SK-N-SH (cell line): Measurements from ENCODE around the gene SETD7. TPM values are rescaled to one million over a fixed set of nuclear protein-coding genes. Genes with fewer than 3 reads are reported as not detected.

Experiments
- CTCF ChIA-PET: fragments of 300-600, 350-600 bp; formaldehyde crosslinking; extraction: SDS; loops from one replicate; lab custom pipeline; 2021; lab: Yijun Ruan, JAX
- POLR2A ChIA-PET: fragments of 350-600 bp; sonication (Branson Sonifier 250); formaldehyde crosslinking; extraction: SDS; loops from one replicate; lab custom pipeline; 2020; ENCODE audit warnings: antibody characterized with exemption, inconsistent platforms; lab: Yijun Ruan, JAX
- DNase-seq: peaks from one replicate; pipeline ENCODE4 v3.0.0; 2012
- H2AFZ ChIP-seq: fragments of 200-600 bp; sonication (generic); 2 replicates; pipeline ENCODE4 v1.8.1; 2016; ENCODE audit warnings: antibody characterized with exemption, mild to moderate bottlenecking, low read depth
- H3F3A ChIP-seq: fragments of 200-600 bp; sonication (generic); replicated peaks from 2 replicates; pipeline ENCODE3; 2016; ENCODE audit warnings: antibody characterized with exemption, mild to moderate bottlenecking; ENCODE audit not compliant: insufficient read depth
- H3K27ac ChIP-seq, 2 experiments: fragments of 200-500 bp in 1 of 2; fragments of 200-600 bp in 1 of 2; sonication (Bioruptor generic) in 1 of 2; sonication (generic), shearing (Covaris generic) in 1 of 2; 2 replicates each; pipeline versions ENCODE4 v1.5.1 to v1.6.1; 2014 to 2016; ENCODE audit warnings: low read depth in 2 of 2, inconsistent platforms in 1 of 2, low read length in 1 of 2, mild to moderate bottlenecking in 1 of 2, mixed read lengths in 1 of 2
- H3K27me3 ChIP-seq: fragments of 200-600 bp; sonication (generic), shearing (Covaris generic); 2 replicates; pipeline ENCODE4 v1.6.1; 2016; ENCODE audit warnings: mixed run types; ENCODE audit not compliant: insufficient read depth
- H3K36me3 ChIP-seq, 2 experiments: fragments of 200-500 bp in 1 of 2; fragments of 200-600 bp in 1 of 2; sonication (Bioruptor generic) in 1 of 2; sonication (generic) in 1 of 2; replicated peaks in 1 of 2; 2 replicates each; pipeline versions ENCODE3 to v1.5.1; 2014 to 2016; ENCODE audit warnings: low read length in 1 of 2, mild to moderate bottlenecking in 1 of 2; ENCODE audit not compliant: insufficient read depth in 2 of 2, control insufficient read depth in 1 of 2
- H3K4me1 ChIP-seq, 2 experiments: fragments of 200-500 bp in 1 of 2; fragments of 200-600 bp in 1 of 2; sonication (Bioruptor generic) in 1 of 2; sonication (generic), shearing (Covaris generic) in 1 of 2; 2 replicates each; pipeline versions ENCODE4 v1.5.1 to v1.6.1; 2014 to 2016; ENCODE audit warnings: low read depth in 1 of 2, low read length in 1 of 2, mixed run types in 1 of 2; ENCODE audit not compliant: insufficient read depth in 2 of 2, control insufficient read depth in 1 of 2
- H3K4me2 ChIP-seq: fragments of 200-600 bp; sonication (generic), shearing (Covaris generic); 2 replicates; pipeline ENCODE4 v1.6.1; 2017; ENCODE audit warnings: mixed run types
- H3K4me3 ChIP-seq, 2 experiments: fragments of 200-500 bp in 1 of 2; fragments of 200-600 bp in 1 of 2; sonication (Bioruptor generic) in 1 of 2; sonication (generic), shearing (Covaris generic) in 1 of 2; 2 replicates each; pipeline versions ENCODE4 v1.5.1 to v1.8.1; 2014 to 2016; ENCODE audit warnings: low read depth in 2 of 2, inconsistent platforms in 1 of 2, low read length in 1 of 2, mild to moderate bottlenecking in 1 of 2, mixed read lengths in 1 of 2, moderate library complexity in 1 of 2
- H3K79me2 ChIP-seq: fragments of 200-600 bp; sonication (generic); 2 replicates; pipeline ENCODE4 v1.8.1; 2017; ENCODE audit warnings: mild to moderate bottlenecking; ENCODE audit not compliant: insufficient read depth
- H3K9ac ChIP-seq: fragments of 200-600 bp; sonication (generic); 2 replicates; pipeline ENCODE4 v1.6.1; 2017; ENCODE audit warnings: mixed run types
- H3K9me2 ChIP-seq: fragments of 200-600 bp; sonication (generic); 2 replicates; pipeline ENCODE4 v1.6.1; 2017; ENCODE audit warnings: mixed run types
- H3K9me3 ChIP-seq: fragments of 200-600 bp; sonication (generic); 2 replicates; pipeline ENCODE4 v1.6.1; 2017; ENCODE audit warnings: mixed run types, mild to moderate bottlenecking, moderate library complexity
- H4K20me1 ChIP-seq: fragments of 200-600 bp; sonication (generic); 2 replicates; pipeline ENCODE4 v1.6.1; 2017; ENCODE audit warnings: mild to moderate bottlenecking, mixed run types; ENCODE audit not compliant: insufficient read depth
- CHD2 ChIP-seq: fragments of 150-350 bp; IDR thresholded peaks from 2 replicates; pipeline ENCODE4 v1.6.1; 2018; ENCODE audit warnings: low read length; ENCODE audit not compliant: partially characterized antibody
- ELF1 ChIP-seq: IDR thresholded peaks from 2 replicates; pipeline ENCODE4 v1.4.0; 2012
- EP300 ChIP-seq, 2 experiments: IDR thresholded peaks; 2 replicates each; pipeline versions ENCODE4 v1.4.0 to v1.6.1; 2012; ENCODE audit warnings: borderline replicate concordance in 1 of 2, low read depth in 1 of 2, low read length in 1 of 2
- FOSL2 ChIP-seq: IDR thresholded peaks from 2 replicates; pipeline ENCODE4 v1.4.0; 2012; ENCODE audit warnings: low read depth, mild to moderate bottlenecking, moderate library complexity, borderline replicate concordance
- FOXM1 ChIP-seq: IDR thresholded peaks from 2 replicates; pipeline ENCODE4 v1.4.0; 2012; ENCODE audit warnings: low read depth, mild to moderate bottlenecking
- GABPA ChIP-seq: IDR thresholded peaks from 2 replicates; pipeline ENCODE4 v1.4.0; 2012; ENCODE audit warnings: low read depth, mild to moderate bottlenecking
- JUND ChIP-seq: IDR thresholded peaks from 2 replicates; pipeline ENCODE4 v1.4.0; 2012
- MAX ChIP-seq: IDR thresholded peaks from 2 replicates; pipeline ENCODE4 v1.4.0; 2012; ENCODE audit warnings: low read depth
- MEF2A ChIP-seq: IDR thresholded peaks from 2 replicates; pipeline ENCODE4 v1.4.0; 2012; ENCODE audit warnings: low read depth, borderline replicate concordance
- NRF1 ChIP-seq: IDR thresholded peaks from 2 replicates; pipeline ENCODE4 v1.6.1; 2012; ENCODE audit warnings: low read depth, mild to moderate bottlenecking, low read length
- POLR2AphosphoS5 ChIP-seq: IDR thresholded peaks from 2 replicates; pipeline ENCODE4 v1.6.1; 2012; ENCODE audit warnings: low read depth, low read length
- RAD21 ChIP-seq: IDR thresholded peaks from 2 replicates; pipeline ENCODE4 v1.6.1; 2012; ENCODE audit warnings: mild to moderate bottlenecking, low read length
- RCOR1 ChIP-seq: fragments of 150-350 bp; IDR thresholded peaks from 2 replicates; pipeline ENCODE4 v1.6.1; 2017; ENCODE audit warnings: antibody characterized with exemption, low read length
- RFX5 ChIP-seq: IDR thresholded peaks from 2 replicates; pipeline ENCODE4 v1.6.1; 2012; ENCODE audit warnings: mild to moderate bottlenecking, improper control_type of control experiment, low read length
- RXRA ChIP-seq: IDR thresholded peaks from 2 replicates; pipeline ENCODE4 v1.4.0; 2012; ENCODE audit warnings: low read depth, mild to moderate bottlenecking, borderline replicate concordance
- TAF1 ChIP-seq: IDR thresholded peaks from 2 replicates; pipeline ENCODE4 v1.6.1; 2012; ENCODE audit warnings: low read depth, mild to moderate bottlenecking, low read length, moderate library complexity, borderline replicate concordance
- TCF12 ChIP-seq: IDR thresholded peaks from 2 replicates; pipeline ENCODE4 v1.4.0; 2012
- TEAD4 ChIP-seq: IDR thresholded peaks from 2 replicates; pipeline ENCODE4 v1.4.0; 2012; ENCODE audit warnings: mild to moderate bottlenecking, borderline replicate concordance; ENCODE audit not compliant: insufficient read depth
- YY1 ChIP-seq: IDR thresholded peaks from 2 replicates; pipeline ENCODE4 v1.4.0; 2012; ENCODE audit warnings: low read depth, mild to moderate bottlenecking
- WGBS: methylation state at CpG from one replicate; pipeline ENCODE4 v1.1.6; 2017; ENCODE audit warnings: low lambda C conversion rate; 5-methylcytosine and 5-hydroxymethylcytosine counted together
- polyA plus RNA-seq, 3 experiments: library from polyadenylated mRNA; depleted of rRNA; stranded (reverse); fragments of >200 nt; gene quantifications; 2 replicates each; pipeline ENCODE4 v1.2.3, GENCODE V29; 2012
- TF ChIP-seq, protein P1 (sequence below): fragments of 150-350 bp; IDR thresholded peaks from 2 replicates; pipeline ENCODE4 v1.6.1; 2016; ENCODE audit warnings: mild to moderate bottlenecking, low read depth, low read length
- TF ChIP-seq, protein P2 (sequence below): IDR thresholded peaks from 2 replicates; pipeline ENCODE4 v1.6.1; 2012; ENCODE audit warnings: mild to moderate bottlenecking, low read depth, low read length, moderate library complexity
- TF ChIP-seq, protein P3 (sequence below): fragments of 150-350 bp; IDR thresholded peaks from 2 replicates; pipeline ENCODE4 v1.6.1; 2017; ENCODE audit warnings: antibody characterized with exemption, low read length, low read depth, borderline replicate concordance
- TF ChIP-seq, protein P4 (sequence below): fragments of 200-600 bp; sonication (generic); IDR thresholded peaks from 2 replicates; pipeline ENCODE4 v1.6.1; 2017; ENCODE audit warnings: antibody characterized with exemption, mild to moderate bottlenecking, moderate library complexity
- TF ChIP-seq, protein P5 (sequence below): IDR thresholded peaks from 2 replicates; pipeline ENCODE4 v1.4.0; 2012; ENCODE audit warnings: low read depth, borderline replicate concordance

SETD7 gene
- polyA plus RNA-seq, 1 of the 3 experiments (the other 2 are of a cell fraction), result 5.0 TPM

DNA sequence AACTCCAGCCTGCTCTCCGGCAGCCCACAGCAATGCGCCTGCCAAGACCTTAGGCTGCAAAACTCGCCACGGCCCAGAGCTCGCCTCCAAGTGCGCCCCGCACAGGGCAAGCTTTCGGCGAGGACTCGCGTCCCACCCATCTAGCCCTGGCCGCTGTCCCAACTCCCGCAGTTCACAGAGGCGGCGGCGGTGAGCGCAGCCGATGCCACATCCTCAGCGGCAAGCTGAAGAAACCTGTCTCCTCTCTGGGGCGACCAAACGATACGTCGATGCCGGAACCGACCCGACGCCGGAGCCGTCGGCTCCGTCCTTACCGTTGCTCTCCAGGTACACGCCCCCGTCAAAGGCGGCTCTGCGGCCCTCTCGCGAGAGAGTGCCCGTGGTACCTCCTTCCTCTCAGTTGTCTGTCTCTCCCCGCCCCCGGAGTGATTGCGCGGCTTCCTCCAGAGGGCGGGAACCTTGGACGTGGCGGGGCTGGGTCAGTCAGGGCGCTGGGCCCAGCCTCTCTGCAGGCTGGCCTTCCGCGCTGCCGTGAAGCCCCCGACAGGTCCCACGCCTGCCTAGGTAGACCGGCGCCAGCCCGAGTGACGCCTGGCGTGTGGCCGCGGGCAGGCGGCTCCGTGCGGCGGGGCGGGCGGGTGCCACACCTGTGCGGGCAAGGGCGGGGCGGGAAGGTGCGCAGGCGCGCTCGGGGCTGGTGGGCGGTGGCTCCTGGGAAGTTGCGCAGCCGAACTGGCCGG, 102.5 kb downstream of the SETD7 start:
- Histone ChIP-seq H3F3A (peaks cover 24% of the 10 kb centered on the region), H4K20me1 (peaks cover 28% of the 10 kb centered on the region; the same call in 1 of the 2 replicates), H3K27ac (peak overlapping the region; percentile 88 to 96), H3K36me3 (peaks cover 0 to 12% of the 10 kb centered on the region in 2 experiments), H2AFZ (peak overlapping the region; percentile 84), H3K9ac (peak overlapping the region; percentile 75), H3K9me3 (no peaks in the 10 kb centered on the region), H3K27me3 (no peaks in the 10 kb centered on the region), H3K4me2 (peak overlapping the region; percentile 76), H3K4me1 (peaks cover 16 to 17% of the 10 kb centered on the region in 2 experiments; a peak in 3 of 4 replicates), H3K4me3 (peak overlapping the region; percentile 99 to 100), H3K79me2 (peaks cover 63% of the 10 kb centered on the region), H3K9me2 (no peaks in the 10 kb centered on the region)
- 7% methylated on average over 3 of the region's 76 CpGs for WGBS
- DNase-seq, result peak; percentile 95
- ChIA-PET POLR2A (interaction anchor here (0.6 to 1.6 kb wide), 7 partner anchors 10 to 550 kb away, joined by 3 to 11 read pairs (median 3); partner anchors contain the start of gene SETD7), CTCF (interaction anchor here (0.9 to 1.7 kb wide), 5 partner anchors 9 to 423 kb away, joined by 3 to 6 read pairs (median 3); no protein-coding TSS in a partner anchor)
- TF ChIP-seq MEF2A, result no peak
- TF ChIP-seq, protein P1, sequence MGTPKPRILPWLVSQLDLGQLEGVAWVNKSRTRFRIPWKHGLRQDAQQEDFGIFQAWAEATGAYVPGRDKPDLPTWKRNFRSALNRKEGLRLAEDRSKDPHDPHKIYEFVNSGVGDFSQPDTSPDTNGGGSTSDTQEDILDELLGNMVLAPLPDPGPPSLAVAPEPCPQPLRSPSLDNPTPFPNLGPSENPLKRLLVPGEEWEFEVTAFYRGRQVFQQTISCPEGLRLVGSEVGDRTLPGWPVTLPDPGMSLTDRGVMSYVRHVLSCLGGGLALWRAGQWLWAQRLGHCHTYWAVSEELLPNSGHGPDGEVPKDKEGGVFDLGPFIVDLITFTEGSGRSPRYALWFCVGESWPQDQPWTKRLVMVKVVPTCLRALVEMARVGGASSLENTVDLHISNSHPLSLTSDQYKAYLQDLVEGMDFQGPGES, result no peak
- no peak for TF ChIP-seq EP300 (IDR thresholded peaks at IDR 0.05; ENCODE audit: borderline replicate concordance in 1 of 2, low read depth in 1 of 2, low read length in 1 of 2)
- no peak for TF ChIP-seq YY1
- no peak for TF ChIP-seq RFX5
- TF ChIP-seq ELF1, result peak; percentile 57
- TF ChIP-seq MAX, result peak; percentile 58; the same call in 1 of the 2 replicates
- no peak for TF ChIP-seq RAD21
- peak; percentile 94 for TF ChIP-seq POLR2AphosphoS5
- peak; percentile 41; the same call in 1 of the 2 replicates for TF ChIP-seq GABPA
- TF ChIP-seq RXRA, result no peak
- no peak for TF ChIP-seq FOXM1
- TF ChIP-seq NRF1, result peak; percentile 80
- TF ChIP-seq, protein P2, sequence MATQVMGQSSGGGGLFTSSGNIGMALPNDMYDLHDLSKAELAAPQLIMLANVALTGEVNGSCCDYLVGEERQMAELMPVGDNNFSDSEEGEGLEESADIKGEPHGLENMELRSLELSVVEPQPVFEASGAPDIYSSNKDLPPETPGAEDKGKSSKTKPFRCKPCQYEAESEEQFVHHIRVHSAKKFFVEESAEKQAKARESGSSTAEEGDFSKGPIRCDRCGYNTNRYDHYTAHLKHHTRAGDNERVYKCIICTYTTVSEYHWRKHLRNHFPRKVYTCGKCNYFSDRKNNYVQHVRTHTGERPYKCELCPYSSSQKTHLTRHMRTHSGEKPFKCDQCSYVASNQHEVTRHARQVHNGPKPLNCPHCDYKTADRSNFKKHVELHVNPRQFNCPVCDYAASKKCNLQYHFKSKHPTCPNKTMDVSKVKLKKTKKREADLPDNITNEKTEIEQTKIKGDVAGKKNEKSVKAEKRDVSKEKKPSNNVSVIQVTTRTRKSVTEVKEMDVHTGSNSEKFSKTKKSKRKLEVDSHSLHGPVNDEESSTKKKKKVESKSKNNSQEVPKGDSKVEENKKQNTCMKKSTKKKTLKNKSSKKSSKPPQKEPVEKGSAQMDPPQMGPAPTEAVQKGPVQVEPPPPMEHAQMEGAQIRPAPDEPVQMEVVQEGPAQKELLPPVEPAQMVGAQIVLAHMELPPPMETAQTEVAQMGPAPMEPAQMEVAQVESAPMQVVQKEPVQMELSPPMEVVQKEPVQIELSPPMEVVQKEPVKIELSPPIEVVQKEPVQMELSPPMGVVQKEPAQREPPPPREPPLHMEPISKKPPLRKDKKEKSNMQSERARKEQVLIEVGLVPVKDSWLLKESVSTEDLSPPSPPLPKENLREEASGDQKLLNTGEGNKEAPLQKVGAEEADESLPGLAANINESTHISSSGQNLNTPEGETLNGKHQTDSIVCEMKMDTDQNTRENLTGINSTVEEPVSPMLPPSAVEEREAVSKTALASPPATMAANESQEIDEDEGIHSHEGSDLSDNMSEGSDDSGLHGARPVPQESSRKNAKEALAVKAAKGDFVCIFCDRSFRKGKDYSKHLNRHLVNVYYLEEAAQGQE, result 0 out of 2 replicates have a peak, but pooled peaks have one; percentile 4
- TF ChIP-seq, protein P3, sequence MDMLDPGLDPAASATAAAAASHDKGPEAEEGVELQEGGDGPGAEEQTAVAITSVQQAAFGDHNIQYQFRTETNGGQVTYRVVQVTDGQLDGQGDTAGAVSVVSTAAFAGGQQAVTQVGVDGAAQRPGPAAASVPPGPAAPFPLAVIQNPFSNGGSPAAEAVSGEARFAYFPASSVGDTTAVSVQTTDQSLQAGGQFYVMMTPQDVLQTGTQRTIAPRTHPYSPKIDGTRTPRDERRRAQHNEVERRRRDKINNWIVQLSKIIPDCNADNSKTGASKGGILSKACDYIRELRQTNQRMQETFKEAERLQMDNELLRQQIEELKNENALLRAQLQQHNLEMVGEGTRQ, result no peak
- TF ChIP-seq, protein P4, sequence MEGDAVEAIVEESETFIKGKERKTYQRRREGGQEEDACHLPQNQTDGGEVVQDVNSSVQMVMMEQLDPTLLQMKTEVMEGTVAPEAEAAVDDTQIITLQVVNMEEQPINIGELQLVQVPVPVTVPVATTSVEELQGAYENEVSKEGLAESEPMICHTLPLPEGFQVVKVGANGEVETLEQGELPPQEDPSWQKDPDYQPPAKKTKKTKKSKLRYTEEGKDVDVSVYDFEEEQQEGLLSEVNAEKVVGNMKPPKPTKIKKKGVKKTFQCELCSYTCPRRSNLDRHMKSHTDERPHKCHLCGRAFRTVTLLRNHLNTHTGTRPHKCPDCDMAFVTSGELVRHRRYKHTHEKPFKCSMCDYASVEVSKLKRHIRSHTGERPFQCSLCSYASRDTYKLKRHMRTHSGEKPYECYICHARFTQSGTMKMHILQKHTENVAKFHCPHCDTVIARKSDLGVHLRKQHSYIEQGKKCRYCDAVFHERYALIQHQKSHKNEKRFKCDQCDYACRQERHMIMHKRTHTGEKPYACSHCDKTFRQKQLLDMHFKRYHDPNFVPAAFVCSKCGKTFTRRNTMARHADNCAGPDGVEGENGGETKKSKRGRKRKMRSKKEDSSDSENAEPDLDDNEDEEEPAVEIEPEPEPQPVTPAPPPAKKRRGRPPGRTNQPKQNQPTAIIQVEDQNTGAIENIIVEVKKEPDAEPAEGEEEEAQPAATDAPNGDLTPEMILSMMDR, result peak; percentile 36; the same call in 1 of the 2 replicates
- no peak for TF ChIP-seq RCOR1
- TF ChIP-seq CHD2, result peak; percentile 99
- no peak for TF ChIP-seq JUND
- no peak for TF ChIP-seq TEAD4
- TF ChIP-seq FOSL2, result no peak
- TF ChIP-seq TCF12, result no peak; the same call in 1 of the 2 replicates
- peak; percentile 81 for TF ChIP-seq TAF1
- TF ChIP-seq, protein P5, sequence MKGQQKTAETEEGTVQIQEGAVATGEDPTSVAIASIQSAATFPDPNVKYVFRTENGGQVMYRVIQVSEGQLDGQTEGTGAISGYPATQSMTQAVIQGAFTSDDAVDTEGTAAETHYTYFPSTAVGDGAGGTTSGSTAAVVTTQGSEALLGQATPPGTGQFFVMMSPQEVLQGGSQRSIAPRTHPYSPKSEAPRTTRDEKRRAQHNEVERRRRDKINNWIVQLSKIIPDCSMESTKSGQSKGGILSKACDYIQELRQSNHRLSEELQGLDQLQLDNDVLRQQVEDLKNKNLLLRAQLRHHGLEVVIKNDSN, result 0 out of 2 replicates have a peak, but pooled peaks have one; percentile 18
